ENCODE results near the gene RFXANK.
"Not testable (repeated sequence)": the region's sequence is repeated elsewhere in the genome, so short reads cannot be mapped to it uniquely, and the experiment has no call there.

Gene RFXANK, protein sequence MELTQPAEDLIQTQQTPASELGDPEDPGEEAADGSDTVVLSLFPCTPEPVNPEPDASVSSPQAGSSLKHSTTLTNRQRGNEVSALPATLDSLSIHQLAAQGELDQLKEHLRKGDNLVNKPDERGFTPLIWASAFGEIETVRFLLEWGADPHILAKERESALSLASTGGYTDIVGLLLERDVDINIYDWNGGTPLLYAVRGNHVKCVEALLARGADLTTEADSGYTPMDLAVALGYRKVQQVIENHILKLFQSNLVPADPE

DNA sequence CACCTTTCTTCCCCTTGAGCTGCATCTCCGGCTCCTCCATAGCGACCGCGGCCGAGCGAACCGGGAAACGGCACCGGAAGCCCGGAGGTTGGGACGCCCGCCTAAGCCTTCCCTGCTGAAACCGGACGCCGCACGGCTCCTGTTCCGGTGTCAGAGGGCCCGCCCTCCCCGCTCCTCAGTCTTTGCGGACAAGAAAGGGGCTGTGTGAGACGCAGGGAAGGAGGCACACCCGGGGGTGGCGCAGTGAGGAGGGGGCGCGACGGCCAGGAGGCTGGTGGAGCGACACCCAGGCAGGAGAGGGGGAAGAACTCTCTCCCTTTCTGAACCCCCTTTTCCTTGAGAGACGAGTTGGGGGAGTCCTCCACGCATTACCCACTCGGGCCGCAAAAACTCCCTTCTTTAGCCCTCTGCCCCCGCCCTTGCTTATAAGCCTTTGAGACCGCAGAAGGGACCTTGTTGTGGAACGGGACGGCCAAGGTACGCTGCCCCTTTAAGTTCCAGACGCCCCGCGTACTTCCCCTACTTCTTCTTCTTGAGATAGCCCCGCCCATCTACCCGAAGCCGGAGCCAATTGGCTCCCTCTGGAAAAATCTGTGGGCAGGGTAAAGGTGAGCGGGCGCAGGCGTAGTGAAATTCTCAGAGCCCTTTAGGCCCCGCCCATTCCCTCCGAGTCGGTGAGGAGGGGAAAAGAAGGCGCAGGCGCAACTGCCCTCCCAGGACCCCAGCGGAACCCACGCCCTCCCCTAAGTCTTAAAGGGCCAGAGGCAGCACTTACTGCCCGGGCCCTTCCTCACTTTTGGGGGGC lies at the start of gene RFXANK, which contains the start of gene BORCS8:
RFXANK (plus strand) TSS at position 181 of the 805 bp plus-strand sequence. CDS start 1,689 bp downstream, outside the sequence.
BORCS8 (minus strand) TSS at position 75 of the 805 bp plus-strand sequence; CDS start at position 40, 35 bp downstream.
- peak; percentile 98 for DNase-seq

DNA sequence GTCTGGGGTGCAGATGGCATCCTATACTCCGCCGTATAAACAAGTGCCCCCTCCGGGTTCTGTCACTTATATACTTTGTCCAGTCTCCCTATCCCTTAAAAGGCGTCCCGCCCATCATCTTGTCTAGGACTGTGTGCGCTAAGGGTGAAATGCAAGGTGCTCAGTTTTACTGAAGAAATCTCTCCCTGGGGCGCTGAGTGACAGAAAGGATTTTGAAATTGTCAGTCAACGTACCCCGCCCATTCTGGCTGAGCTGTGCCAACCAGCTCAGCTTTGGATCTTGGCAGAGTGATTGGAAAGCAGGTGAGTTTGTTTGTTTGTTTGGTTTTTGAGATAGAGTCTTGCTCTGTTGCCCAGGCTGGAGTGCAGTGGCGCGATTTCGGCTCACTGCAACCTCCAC lies 49.7 kb upstream of the RFXANK start:
- no peak for DNase-seq

DNA sequence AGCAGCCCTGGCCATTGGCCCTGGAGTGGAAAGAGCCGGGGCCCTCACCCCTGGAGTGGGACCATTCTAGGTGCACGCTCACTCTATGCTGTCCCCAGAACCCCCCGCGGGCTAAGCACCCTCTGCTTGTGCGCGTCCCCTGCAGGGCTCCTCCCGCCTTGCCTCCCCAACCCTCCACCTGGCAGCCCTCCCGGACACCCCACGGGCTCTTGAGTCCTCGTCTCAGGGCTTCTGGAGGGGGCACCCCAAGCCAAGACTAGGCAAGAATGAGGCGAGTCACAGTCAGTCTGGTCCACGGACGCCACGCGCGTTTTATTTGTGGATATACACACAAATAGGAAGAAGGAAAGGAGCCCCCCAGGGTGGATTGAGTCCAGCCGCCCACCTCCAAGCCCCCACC lies 46.8 kb upstream of the RFXANK start:
- no peak for DNase-seq

DNA sequence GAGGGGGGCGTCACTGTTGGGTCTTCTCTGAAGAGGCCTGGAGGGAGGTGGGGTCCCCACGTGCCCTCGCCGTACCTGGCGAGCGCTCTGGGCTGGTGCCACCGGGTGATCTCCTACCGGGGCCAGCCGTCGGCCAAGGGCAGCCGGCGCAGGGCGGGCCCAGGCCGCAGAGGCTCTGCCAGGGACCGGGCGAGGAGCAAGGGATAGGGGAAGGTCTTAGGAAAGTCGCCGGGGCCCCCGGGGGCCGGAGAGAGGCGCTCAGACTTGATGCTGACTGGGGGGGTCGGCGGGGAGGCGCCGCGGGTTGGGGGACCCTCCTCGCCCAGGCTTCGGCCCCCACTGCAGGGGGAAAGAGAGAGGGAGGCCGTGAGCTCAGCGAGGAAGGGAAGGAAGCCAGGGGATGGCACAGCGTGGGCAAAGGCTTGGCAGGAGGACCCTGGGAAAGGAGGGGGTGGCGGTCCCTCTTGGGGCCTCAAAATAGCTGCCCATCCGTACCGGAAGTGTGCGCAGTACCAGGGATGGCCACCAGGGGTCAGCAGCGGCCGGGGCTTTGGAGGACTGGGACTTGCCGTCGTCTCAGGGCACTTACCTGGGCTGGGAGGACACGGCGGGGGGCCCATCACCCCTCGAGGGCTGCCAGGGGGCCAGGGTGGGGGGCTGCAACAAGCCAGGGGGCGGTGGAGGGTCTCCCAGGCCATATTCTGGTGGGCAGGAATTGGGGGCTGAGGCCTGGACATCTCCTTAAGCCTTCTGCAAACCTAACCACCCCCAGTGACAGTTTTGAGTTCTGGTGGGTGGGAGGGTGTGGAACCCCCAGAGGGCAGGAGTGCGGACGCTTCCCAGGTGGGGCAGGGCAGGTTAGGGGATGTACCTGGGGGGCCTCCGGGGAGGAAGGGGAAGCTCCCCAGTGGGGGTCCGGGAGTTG lies 46.1 kb upstream of the RFXANK start:
- peak; percentile 82 to 87 for DNase-seq

DNA sequence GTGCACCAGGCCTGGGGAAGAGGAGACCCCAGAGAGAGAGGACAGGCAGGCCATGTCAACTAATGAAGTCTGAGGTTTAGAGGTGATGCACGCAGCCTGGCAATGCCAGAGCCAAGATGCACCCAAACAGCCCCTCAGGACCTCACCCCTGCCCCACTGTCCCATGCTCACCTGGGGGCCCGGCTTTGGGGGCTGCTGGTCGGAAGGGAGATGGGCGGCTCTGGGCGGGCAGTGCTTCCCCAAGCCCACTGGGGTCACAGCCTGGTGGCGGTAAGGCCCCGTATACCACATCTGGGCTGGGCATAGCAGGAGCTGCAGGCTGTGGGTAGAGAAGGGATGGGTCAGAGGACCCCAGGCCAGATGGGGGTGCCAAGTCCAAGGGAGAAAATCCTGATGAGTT lies 45.2 kb upstream of the RFXANK start:
- DNase-seq = no peak

DNA sequence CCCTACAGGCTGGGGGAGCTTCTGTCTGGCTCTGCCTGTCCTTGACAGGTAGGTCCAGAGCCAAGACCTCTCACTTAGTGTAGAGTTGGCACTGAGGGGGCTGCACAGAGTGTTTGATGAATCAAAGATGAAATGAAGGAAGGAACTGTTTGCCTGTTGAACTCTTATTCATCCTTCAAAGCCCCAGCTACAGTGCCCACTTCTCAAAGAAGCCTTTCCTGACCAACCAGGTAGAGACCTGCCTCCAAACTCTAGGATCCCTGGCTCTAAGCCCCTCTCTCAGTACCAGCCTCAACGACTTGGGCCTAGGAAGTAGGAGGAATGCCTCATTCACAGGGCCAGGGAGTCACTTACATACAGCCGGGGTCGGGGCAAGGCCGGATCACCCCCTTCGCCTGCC lies 44.7 kb upstream of the RFXANK start:
- DNase-seq = no peak

DNA sequence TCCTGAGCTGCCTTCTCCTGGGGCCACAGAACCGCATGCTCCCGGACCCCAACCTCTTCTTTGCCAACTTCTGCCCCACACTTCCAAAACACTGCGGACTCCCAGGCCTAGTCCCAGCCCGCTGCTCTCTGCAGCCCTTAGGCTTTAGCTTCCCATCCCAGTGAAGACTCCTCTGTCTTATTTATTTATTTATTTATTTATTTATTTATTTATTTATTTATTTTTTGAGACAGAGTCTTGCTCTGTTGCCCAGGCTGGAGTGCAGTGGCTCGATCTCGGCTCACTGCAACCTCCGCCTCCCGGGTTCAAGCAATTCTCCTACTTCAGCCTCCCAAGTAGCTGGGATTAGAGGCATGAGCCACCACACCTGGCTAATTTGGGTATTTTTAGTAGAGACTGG lies 43.6 kb upstream of the RFXANK start:
- not testable (repeated sequence) for DNase-seq

DNA sequence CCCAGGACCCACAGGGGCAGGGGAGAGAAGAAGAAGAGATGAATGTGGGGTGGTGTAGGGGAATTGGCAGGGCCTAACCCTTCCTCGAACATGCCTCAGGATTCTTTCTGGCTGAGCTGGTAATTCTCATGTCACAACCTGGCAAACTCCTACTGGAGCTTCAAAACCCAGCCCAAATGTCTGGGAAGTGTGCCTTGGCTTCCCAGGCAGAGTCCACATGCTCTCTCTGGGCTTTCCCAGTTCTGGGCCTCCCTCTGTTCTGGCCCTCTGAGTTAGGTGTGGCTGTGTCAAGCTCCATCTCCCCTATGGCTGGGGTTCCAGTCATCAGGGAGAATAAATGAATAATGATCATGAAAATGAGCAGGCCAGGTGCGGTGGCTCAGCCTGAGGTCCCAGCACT lies 42.6 kb upstream of the RFXANK start:
- DNase-seq = no peak

DNA sequence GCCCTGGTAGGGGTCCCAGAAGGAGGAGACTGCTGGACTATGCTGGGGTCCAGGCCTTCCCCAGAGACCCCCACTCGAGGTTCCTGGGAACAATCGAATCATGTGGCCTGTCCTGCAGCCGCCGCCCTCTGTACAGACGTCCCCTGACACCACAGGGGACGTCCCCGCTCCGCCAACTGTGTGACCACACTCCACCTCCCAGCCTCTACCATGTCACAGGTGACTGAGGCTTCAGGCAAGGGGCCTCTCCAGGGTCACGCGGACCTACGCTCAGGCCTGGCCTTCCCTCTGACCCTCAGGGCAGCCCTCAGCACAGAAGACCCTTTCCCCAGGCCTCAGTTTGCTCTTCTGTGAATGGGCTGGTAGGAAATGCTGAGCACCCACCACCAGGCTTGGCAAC lies 40.6 kb upstream of the RFXANK start:
- no peak for DNase-seq

DNA sequence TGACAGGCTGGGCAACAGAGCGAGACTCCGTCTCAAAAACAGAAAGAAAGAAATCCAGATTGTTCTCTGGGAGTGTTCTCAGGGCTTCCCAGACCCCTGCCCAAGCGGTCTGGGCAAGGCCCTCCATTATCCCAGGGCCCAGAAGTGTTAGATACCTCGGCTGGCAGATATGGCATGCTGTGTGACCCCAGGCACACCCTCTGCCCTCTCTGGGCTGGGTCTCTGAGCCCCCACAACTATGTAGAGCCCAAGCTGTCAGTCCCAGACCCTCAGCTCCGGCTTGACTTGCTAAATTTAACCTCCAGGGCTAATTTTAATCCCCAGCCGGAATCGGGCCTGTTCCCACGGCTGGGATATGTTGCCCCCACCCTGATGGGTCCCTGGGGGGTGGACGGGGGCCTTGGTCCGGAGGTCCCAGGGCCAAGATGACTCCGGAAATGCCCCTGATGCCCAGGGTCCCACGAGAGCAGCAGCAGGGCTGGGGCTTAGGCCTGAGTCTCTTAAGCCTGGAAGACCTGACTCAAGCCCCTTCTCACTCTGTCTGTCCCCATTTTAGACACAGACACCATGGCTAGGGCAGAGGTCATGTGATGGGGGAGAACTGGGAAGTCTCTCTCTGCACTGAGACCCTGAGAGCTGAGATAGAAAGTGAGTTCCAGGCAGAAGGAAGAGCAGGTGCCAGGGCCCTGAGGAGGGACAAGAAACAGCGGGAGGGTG lies 39.2 kb upstream of the RFXANK start:
- DNase-seq = no peak

DNA sequence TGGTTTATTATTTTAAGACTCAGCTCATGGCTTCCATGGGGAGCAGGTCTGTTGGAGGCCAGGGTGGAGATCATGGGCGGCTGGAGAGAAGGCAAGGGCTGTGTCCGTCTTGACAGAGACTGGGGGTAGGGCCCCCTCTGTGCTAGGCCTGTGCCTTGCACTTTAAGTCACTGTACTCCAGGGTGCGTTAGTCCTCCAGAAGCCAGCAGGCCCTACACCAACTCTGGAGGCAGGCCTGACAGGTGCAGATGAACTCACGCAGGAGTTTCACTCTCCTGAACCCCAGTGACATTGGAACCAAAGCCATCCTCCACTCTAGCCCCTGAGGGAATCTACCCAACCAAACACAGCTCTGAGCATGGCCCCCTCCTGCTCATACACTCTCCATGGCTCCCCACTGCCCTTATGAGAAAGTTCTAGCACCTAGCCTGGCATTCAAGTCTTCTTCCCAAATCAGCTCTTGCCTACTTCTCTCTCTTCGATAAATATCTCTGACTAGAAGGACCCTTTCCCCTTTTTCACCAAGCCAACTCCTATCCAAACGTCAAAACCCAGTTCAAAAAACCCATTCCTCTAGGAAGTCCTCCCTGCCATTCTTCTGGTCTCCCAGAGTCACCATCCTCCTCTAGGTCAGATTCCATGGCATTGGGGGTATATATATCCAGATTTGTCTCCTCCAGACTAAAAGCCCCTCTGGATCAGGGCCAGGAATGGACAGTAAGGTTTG lies 37.1 kb upstream of the RFXANK start:
- no peak for DNase-seq

DNA sequence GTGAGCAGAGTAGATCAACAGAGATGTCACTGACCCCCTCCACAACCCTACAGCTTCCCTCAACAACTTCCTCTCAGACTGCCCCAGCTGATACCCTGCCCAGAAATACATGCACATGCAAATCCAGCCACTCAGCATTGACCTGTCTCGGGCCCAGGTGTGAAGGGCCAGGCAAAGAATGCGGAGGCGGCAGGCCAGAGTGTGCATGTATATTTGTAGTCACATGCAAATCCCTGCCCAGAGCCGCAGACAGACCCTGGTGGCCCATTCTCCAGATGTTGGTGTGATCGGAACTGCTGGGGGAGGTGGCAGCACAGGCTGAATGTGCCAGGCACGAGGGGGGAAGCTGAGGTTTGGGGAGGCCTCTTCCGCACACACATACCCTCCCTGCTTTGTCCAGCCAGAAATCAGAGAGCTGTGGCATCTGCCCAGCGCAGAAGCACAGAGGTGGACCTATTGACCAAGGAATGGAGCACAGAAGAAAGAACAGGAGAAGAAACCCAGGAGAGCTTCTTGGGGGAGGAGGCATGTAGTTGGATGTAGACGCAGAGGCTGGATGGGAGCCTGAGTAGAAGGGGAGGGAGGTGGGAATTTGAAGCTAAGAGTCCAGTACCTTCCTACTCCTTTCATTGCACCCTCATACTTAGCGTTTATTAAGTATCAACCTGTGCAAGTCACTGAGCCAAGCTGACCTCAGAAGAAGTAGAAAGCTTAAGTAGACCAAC lies 36.4 kb upstream of the RFXANK start:
- DNase-seq = no peak

DNA sequence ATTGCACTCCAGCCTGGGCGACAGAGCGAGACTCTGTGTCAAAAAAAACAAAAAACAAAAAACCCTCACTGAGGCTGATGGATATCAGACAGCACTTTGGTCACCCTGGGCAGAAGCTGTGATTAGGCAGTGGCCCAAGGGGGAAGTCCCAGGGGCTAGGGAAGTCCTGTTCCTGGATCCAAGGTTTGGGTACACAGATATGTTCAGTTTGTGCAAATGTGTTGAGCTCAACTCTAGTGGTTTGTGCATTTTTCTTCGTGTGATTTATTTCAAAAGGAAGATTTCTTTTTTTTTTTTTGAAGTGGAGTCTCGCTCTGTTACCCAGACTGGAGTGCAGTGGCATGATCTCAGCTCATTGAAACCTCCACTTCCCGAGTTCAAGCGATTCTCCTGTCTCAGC lies 34.2 kb upstream of the RFXANK start:
- no peak for DNase-seq

DNA sequence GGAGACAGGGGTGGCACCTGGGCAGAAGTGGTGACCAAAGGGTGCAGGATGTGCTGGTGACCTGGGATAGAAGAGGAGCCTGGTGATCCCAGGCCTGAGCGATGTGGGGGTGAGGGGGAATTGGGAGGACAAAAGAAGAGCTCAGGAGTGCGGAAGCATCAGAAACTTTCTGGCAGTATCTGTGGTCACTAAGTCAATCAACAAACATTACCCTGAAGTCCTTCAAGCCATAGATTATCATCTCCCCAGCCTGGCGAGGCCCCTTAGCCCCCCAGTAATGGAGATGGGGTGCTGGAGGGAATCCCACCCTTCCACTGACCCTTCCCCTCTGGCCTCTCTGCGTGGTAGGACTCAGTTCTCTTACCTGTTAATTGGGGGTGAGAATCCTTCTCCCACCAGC lies 32.5 kb upstream of the RFXANK start:
- DNase-seq = no peak

DNA sequence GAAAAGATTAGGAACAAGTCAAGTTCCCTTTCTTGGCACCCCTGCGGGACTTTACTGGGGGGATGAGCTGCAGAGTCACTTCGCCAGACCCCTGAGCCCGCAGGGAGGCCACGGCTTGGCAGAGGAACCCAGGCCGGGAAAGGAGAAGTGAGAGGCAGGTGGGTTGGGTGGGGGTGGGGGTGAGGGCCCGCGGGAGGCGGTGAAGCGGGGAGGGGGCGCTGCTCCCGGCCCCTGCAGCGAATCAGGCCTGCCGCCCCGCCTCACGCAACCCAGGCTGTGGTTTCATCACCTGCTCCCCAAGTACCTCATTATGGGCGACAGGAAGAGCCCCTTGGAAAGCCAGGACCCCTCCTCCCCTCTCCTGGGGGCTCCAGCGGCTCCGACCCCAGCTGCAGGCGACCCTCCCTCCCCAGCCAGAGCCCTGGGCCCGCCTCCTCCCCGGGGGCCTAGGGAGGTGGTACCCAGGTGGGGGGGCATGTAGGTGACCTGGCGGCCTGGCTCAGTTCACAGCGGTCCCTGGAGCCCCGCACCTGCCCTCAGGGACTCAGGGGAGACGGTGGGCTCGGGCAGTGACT lies 31.5 kb upstream of the RFXANK start:
- DNase-seq = no peak

DNA sequence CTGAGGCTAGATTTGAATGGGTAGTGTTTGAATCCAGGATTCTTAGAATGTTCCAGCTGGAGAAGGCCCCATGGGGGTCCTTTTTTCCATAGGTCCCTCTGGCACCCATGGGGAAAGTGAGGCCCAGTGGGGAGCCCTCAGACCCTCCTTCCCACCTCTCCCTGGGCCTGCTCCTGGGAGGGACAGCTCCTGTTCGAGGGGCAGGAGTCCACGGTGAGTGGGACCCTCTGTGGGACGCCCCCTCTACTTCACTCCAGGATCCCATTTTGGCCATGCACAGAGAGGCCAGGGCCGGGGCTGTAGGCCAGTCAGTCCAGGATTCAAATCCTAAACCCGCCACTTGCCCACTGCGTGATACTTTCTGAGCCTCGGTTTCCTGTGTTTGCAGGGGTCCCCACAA lies 29.6 kb upstream of the RFXANK start:
- no peak for DNase-seq

DNA sequence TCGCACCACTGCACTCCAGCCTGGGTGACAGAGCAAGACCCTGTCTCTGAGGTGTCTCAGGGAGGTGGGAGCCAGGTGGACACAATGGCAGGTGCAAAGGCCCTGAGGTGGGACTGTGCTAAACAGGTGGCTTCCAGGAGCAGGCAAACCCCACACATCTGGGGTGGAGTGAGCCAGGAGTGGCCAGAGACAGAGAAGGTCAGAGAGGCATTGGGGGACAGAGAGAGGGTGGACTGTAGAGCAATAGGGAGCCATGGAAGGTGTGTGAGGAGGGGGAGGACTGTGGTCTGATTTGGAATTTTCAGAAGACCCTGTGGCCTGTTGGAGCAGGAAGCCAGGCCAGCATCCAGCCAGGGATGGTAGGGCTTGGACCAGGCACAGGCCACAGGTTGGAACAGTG lies 26.7 kb upstream of the RFXANK start:
- no peak for DNase-seq

DNA sequence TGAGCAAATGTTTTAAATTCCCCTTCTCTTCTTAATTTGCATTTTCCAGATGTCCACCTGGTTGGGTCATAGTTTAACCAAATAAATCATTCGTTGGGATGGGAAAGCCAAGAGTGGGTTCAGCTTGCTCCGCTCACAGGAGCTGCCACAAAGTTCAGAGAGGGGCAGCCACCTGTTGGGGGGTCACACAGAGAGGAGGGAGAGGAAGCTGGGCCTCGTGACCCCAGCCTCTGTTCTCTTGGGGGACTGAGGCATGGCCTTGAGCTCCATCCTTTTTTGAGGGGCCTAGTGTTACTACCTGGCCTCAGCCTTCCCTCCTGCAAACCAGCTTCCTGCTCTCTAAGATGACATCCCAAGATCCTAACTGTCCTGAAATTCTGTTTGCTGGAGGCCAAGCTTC lies 24.4 kb upstream of the RFXANK start:
- DNase-seq = no peak

DNA sequence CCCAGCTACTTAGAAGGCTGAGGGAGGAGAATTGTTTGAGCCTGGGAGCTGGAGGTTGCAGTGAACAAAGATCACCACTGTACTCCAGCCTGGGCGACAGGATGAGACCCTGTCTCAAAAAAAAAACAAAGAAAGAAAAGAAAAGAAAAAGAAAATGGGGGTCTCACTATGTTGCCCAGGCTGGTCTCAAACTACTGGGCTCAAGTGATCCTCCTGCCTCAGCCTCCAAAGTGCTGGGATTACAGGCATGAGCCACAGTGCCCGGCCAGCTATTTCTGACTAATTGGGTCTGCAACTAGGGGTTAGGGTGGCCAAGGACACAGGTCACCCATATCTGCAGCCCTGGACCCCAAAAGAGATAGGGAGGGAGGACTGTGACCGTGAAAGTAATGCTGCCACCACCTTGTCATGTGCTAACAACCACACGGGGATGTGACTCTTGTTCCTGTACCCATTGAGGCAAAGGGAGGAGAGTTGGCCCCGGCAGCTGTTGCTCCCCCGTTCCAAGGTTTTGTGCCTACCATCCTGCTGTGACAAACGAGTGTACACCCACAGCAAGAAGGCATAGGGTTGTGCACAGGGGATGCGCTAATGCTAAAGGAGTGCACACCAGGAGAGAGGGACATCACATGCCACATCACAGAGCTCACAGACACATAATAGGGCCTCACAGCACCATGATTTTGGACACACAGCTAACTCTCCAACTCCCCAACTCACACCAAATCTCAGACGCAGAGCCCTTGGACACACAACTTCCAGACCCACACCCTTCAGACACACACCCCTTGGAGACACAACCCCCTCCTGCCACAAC lies 22.6 kb upstream of the RFXANK start:
- no peak for DNase-seq

Measured in activated CD4-positive, alpha-beta T cell treated with anti-CD3 and anti-CD28 coated beads, Interleukin-2, amount 50 U/mL, for 4 hours (primary cell).